ENCODE results near the gene EXOC6.

The EXOC6 gene

GRCh38 chr10:93006435-93007039 lies 158.2 kb downstream of the EXOC6 start:
- DNase-seq (ENCODE audit: low read depth in 3 of 3, low spot score in 1 of 3): no peak

- DNase-seq (ENCODE audit: low read depth in 3 of 3, low spot score in 1 of 3): no peak
These were observed 167.4 kb downstream of the EXOC6 start for GRCh38 chr10:93015722-93016121.

- DNase-seq (ENCODE audit: low read depth in 3 of 3, low spot score in 1 of 3): no peak
These were observed 174.8 kb downstream of the EXOC6 start for GRCh38 chr10:93023013-93023650.

DNA sequence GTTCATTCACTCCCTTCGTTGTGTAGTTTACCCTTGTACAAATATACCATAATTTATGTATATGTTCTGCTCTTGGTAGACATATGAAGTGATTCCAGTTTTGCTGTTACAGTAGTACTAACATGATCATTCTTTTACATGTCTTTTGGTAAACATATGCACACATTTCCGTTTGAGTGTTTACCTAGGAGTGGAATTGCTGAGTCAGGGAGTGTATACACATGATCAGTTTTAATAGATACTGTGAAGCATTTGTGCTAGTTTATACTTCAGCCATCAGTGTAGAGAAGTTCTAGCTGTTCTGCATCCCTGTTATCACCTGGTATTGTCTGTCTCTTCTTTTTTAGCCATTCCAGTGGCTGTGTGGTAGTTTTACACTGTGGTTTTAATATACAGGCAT lies 177.8 kb downstream of the EXOC6 start:
- DNase-seq (ENCODE audit: low read depth in 3 of 3, low spot score in 1 of 3): no peak

DNA sequence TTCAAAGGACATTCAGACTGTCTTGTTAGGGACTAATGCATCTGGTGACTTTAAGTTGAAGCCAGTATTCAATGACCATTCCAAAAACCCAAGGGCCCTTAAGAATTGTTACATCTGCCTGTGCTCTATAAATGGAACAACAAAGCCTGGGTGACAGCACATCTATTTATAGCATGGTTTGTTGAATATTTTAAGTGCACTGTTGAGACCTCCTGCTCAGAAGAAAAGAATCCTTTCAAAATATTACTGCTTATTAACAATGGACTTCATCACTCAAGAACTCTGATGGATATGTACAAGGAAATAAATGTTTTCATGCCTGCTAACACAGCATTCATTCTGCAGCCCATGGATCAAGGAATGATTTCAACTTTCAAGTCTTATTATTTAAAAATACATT lies 179.2 kb downstream of the EXOC6 start:
- no peak for DNase-seq (ENCODE audit: low read depth in 3 of 3, low spot score in 1 of 3)

GRCh38 chr10:93028883-93029282 lies 180.6 kb downstream of the EXOC6 start:
- DNase-seq (ENCODE audit: low read depth in 3 of 3, low spot score in 1 of 3): no peak

GRCh38 chr10:93030409-93030808 lies 182.1 kb downstream of the EXOC6 start:
- no peak for DNase-seq (ENCODE audit: low read depth in 3 of 3, low spot score in 1 of 3)

DNA sequence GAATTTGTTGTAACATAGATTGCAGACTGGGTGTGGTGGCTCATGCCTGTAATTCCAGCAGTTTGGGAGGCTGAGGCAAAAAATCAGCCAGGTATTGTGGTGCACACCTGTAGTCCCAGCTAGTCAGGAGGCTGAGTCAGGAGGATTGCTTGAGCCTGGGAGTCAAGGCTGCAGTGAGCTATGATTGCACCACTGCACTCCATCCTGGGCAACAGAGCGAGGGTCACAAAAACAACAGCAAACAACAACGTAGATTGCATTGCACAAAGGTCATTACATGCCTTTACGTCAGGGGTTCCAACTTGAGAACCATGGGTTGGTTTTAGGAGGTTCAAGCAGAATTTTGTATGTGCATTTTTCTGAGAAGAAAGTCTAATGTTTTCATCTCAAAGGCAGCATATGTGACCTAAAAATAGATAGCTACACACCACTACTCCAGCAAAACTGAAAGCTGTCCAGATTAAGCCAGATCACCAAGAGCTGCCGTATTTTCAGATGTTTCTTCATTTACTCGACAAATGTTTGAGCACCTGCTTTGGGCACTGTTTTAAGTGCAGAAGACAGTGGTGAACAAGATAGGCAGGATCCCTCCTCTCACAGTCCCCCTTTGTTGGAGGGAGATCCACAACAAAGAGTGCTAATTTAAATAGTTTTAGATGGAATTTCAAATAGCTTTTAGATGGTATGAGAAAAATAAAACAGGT lies 183.9 kb downstream of the EXOC6 start:
- DNase-seq (ENCODE audit: low read depth in 3 of 3, low spot score in 1 of 3): no peak

GRCh38 chr10:93032809-93033137 lies 184.5 kb downstream of the EXOC6 start:
- DNase-seq (ENCODE audit: low read depth in 3 of 3, low spot score in 1 of 3): no peak

DNA sequence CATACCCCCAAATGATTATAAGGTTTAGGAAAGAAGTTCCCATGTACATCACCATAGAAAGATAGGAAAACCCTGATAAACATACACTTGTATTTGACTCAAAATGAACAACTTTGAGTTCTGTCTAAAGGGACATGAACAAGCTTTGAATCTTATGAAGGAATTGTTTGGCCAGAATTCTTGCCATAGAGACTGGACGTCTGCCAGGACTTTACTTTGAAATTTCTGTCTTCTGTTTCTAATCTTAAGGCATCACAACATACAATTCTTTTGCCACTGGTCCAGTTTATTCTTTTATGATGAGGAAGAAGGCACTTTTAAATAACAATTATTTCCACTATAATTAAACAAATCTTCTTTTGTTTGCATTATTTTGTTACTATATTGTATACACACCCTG lies 186.1 kb downstream of the EXOC6 start:
- no peak for DNase-seq (ENCODE audit: low read depth in 3 of 3, low spot score in 1 of 3)

GRCh38 chr10:93039110-93039509 lies 190.8 kb downstream of the EXOC6 start:
- DNase-seq (ENCODE audit: low read depth in 3 of 3, low spot score in 1 of 3): no peak

- DNase-seq (ENCODE audit: low read depth in 3 of 3, low spot score in 1 of 3): no peak
These were observed 191.4 kb downstream of the EXOC6 start for GRCh38 chr10:93039721-93040120.

DNA sequence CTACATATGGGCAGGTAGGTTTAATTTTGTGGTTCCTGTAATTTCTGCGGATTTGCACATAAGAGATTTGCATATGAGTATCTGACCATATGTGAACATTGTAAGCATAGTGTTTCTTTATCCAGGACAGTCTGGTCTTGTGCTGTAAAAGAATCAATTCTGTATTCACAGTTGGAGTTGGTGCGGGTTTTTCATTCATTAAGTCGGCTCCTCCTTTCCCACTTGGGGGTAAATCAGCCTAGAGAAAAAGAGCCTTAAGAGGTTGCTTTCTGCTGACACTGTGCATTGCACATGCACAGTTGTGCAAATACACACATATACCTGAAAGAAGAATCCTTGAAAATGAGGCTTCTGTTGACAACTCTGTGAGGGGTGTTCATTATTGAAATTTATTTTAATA lies 206.2 kb downstream of the EXOC6 start:
- DNase-seq (ENCODE audit: low read depth in 3 of 3, low spot score in 1 of 3): no peak

- DNase-seq (ENCODE audit: low read depth in 3 of 3, low spot score in 1 of 3): no peak
These were observed 209.8 kb downstream of the EXOC6 start for GRCh38 chr10:93058139-93058538.

DNA sequence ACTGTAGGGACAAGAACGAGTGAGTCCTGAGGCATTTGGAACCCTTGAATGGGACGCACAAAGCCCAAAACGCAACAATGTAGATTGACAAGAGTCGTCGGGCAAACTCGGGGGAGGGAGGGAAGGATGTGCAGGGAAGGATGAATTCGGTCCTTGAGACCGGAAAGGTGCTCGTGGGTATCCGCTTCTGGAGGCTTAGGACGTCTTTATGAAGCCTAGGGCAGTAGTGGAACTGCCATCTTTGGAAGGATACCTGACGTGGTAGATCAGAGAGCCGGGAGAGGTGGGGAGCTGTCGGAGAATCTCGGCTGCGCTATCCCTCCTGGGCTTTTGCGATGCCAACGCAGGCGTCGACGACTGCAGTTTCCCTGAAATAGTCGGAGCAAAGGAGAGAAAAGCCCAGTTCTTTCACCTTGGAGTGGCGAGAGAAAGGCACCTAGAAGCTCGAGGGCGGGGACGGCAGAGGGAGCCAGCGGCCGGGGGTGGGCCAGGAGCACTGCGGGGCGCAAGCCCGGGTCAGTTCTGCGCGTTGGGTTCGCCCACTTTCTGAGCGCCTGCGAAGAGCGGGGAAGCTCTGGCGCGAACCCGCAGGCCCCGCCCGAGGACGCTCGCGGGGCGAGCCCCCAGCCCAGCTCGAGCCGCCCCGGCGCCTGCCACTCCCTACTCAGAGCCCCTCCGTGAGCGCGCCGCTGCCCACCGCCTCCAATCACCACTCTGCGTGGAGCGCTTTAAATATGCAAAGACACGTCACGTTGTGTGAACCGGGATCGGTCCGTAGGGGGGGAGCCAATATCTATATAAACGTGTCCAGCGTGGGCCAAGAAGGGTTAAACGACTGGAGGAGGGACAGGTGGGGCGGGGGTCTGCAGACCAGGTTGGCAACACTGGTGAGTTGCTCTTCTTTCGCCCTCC lies 211.9 kb downstream of the EXOC6 start, which contains the start of gene CYP26C1:
Gene CYP26C1 (plus strand): TSS at position 824 of the 912 bp plus-strand sequence. CDS start 466 bp downstream, outside the sequence.
- no peak for DNase-seq (ENCODE audit: low read depth in 3 of 3, low spot score in 1 of 3)

DNA sequence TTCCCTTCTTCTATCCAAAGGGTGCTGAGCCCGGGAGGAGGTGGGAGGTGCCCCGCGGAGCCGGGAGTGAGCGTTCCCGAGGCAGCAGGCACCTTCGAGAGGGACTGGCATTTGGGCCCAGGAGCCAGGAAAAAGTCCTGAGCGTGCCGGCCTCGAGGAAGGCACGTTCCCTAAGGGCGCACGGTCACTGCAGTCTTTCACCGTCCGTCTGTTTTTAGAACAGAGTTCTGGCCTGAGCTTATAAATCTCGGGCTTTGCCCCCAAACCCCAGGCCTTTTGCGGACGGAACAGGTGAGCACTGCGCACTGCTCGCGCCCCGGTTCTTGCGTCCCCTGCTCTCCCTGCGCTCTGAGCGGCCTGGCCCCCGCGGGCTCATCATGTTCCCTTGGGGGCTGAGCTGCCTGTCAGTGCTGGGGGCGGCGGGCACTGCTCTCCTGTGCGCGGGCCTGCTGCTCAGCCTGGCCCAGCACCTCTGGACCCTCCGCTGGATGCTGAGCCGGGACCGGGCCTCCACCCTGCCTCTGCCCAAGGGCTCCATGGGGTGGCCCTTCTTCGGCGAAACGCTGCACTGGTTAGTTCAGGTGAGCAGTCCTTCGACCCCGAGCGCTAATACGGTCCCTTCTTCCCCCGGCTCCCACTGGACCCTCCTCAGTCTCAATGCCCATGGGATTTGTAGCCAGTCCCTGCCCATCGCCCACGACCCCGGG lies 212.7 kb downstream of the EXOC6 start:
- DNase-seq (ENCODE audit: low read depth in 3 of 3, low spot score in 1 of 3): no peak

- no peak for DNase-seq (ENCODE audit: low read depth in 3 of 3, low spot score in 1 of 3)
These were observed 213.5 kb downstream of the EXOC6 start for GRCh38 chr10:93061594-93062513.

GRCh38 chr10:93062514-93063143 lies 214.3 kb downstream of the EXOC6 start:
- DNase-seq (ENCODE audit: low read depth in 3 of 3, low spot score in 1 of 3): no peak

Measured in stimulated activated CD4-positive, alpha-beta T cell treated with anti-CD3 and anti-CD28 coated beads, TNF-alpha, amount 100 ng/mL, for 1 hour (primary cell).